GM18499 (cell line): Measurements from ENCODE around the gene SLC29A4.
"Not testable (repeated sequence)": the region's sequence is repeated elsewhere in the genome, so short reads cannot be mapped to it uniquely, and the experiment has no call there.

Source experiments
- ATAC-seq: cut with Tn5 transposase; IDR thresholded peaks from one replicate; pipeline ENCODE4 v1.9.1; 2021; ENCODE audit warnings: moderate number of reproducible peaks; ENCODE audit not compliant: insufficient read depth, unreplicated experiment

Gene SLC29A4, protein sequence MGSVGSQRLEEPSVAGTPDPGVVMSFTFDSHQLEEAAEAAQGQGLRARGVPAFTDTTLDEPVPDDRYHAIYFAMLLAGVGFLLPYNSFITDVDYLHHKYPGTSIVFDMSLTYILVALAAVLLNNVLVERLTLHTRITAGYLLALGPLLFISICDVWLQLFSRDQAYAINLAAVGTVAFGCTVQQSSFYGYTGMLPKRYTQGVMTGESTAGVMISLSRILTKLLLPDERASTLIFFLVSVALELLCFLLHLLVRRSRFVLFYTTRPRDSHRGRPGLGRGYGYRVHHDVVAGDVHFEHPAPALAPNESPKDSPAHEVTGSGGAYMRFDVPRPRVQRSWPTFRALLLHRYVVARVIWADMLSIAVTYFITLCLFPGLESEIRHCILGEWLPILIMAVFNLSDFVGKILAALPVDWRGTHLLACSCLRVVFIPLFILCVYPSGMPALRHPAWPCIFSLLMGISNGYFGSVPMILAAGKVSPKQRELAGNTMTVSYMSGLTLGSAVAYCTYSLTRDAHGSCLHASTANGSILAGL

DNA sequence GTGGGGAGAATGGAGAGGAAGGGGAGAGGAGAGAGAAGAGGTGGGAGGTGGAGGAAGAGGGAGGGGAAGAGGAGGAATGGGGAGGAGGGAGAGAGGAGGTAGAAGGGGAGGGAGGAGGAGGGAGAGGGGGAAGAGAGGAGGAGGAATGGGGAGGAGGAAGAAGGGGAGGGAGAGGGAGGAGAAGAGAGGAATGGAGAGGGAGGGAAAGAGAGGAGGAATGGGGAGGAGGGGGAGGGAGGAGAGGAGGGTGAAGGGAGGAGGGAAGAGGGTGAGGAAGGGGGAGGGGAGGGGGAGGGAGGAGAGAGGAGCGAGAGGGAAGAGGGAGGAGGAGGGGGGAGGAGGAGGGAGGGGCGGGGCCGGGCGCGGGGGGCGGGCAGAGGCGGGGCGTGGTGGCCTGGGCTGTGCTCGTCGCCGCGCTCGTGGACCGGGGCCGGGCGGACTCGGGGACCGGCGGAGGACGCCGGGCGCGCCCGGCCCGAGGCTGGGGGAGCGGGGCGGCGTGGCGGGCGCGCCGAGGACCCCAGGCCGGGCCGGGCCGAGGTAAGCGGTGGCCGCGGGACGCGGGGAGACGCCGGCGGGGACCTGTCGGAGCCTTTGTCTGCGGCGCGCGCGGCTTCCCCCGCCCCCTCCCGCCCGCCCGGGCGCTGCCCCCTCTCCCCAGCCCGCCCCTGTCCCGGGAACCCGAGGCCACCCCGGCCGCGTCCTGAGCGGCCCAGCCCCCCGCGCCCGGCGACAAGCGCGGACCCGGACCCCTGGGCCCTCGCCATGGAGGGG is at the start of gene SLC29A4:
TSS of gene SLC29A4 (plus strand) at position 401 of the 774 bp plus-strand sequence. CDS start 4,874 bp downstream, outside the sequence.
- no peak for ATAC-seq

DNA sequence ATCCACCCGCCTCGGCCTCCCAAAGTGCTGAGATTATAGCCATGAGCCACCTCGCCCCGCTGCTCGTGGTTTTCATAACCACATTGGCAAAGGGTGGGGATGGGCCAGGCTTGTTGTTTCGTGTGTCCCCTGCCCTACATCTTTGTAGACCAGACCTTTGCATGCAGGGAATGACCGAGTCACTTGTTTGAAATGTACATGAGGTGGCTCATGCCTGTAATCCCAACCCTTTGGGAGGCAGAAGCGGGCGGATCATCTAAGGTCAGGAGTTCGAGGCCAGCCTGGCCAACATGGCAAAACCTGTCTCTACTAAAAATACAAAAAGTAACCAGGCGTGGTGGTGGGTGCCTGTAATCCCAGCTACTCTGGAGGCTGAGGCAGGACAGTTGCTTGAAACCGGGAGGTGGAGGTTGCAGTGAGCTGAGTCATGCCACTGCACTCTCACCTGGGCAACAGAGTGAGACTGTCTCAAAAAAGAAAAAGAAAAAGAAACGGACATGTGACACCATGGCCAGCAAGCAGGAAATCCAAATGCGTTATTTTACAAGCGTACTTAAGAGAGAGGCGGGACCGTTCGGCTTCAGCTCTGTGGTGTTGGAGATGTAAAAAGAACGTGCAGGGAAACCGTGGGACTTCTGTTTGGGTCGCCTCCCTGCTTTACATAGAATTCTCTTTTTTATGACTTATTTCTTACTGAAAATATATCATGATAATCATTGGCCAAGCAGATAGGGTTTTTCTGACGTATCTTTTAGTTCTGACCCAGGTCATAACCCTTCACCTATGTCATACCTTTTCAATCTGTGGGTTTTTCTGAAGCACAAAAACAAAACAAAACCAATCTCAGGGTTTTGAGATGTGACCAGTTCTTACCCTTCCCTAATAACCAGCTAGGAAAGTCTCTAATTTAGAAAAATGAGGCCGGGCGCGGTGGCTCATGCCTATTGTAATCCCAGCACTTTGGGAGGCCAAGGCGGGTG is 47.6 kb upstream of the SLC29A4 start:
- no peak for ATAC-seq

DNA sequence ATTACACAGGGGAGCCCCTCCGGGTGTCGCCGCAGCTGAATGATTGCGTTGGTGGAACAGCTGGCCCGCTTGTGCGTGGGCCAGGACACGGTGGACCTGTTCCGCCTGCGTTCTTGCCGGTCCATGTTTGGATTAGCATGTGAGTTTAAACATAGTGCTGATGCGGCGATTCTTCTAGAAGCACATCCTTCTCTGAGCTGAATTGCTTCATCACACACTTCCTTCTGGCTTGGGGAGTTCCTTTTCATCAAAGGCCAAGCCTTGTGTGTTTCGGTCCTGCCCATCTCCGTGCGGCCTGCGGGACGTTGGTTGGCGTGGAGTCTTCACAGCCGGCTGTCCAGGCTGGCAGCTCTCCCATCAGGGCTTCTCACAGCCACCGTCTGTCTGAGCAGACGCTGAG is 45.5 kb upstream of the SLC29A4 start:
- no peak for ATAC-seq

DNA sequence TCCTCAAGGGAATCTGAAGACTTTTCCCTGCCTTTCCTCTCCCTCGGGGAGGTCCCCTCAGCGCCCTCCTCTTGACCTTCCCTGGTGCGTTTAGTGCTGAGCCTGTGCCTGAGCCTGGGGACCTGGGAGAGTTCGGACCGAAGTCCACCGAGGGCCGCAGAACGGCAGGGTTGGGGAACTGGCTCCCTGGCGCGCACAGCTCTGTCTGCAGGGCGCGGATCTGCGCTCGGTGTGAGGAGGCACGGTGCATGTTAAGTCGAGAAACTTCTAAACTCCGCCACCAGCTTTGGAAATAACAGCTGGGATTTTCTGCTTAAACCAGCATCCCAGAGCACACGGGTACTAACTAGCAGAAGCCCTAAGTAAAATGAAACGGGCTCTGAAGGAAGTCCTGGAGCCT is 44.2 kb upstream of the SLC29A4 start:
- no peak for ATAC-seq

DNA sequence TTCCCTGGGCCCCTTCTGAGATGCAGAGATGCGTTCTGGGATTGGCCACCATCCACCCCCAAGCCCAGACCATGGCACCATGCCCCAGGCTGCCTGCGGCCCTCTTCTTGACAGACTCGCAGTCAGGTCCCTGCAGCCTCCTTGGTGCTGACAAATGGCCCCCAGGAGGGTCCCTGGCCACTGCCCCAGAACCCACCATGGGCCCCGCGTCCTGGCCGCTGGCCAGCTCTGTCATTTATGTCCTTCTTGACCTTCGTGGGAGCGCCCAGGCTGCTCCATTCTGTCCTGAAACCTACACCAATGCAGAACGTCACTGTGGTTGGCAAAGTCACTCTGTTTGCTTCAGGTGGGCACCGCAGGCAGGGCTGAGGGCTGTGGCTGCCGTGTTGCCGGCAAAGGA is 39.5 kb upstream of the SLC29A4 start:
- ATAC-seq: no peak

DNA sequence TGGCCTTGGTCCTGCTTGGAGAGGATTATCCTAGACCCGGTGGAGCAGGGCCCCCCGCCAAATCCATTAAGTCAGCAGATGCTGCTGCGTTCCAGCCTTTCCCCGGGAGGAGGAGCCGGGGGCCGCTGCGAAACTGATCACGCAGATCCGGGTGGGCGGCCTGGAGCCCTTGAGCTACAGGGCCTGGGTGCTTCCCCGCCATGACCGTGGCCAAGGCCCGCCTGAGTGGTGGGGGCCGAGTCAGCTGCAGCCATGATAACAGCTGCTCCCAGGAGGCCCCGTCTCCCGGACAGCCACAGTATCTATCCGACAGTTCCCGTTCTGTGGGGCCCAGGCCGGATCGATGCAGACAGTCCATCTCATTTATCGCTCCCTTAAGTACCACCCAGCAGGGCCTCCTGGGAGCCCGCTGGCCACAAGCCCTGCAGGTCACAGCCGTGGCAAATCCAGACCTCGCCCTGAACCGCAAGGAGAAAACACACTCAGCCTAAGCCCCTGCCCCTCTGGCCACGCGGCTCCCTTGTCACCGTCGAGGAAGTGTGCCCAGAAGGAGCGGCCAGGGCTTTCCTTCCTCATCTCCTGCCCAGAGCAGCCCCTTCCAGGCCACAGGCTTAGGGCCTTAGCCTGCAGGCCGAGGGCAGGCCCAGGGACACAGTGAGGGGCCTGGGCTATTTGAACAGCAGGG is 34.4 kb upstream of the SLC29A4 start:
- ATAC-seq: no peak

DNA sequence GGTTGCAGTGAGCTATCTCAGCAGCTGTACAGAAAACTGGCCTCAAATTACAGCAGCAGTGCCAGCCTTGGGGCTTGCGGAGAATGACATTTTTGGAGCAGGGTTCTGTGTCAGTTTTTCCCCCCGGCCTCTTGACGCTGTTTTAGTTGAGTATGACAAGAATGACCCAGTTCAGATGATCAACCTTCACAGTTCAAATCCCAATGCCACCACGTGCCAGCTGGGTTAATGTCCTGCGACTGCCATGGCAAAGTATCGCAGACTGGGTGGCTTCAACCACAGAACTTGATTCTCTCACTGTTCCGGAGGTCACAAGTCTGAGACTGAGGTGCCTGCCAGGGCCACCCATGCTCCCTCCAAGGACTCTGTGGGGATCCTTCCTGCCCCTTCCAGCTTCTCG is 32.0 kb upstream of the SLC29A4 start:
- not testable (repeated sequence) for ATAC-seq

DNA sequence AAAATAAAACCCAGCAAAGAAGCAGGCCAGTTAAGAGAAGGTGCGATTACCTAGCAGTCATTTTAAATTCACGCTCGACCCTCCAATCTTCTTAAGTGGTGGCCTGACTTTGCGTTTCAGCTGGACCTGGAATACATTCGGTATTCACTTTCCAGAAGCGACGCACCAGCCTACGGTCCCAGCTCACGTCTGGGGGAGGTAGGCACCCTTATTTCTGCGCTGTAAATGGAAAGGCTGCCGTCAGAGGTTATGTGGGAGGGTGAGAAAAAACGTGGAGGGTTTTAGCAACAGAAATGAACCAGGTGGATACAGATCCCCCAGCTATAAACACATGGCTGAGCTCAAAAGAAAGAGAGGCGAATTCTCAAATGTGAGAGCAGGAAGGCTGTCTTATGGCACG is 29.2 kb upstream of the SLC29A4 start:
- ATAC-seq: not testable (repeated sequence)

DNA sequence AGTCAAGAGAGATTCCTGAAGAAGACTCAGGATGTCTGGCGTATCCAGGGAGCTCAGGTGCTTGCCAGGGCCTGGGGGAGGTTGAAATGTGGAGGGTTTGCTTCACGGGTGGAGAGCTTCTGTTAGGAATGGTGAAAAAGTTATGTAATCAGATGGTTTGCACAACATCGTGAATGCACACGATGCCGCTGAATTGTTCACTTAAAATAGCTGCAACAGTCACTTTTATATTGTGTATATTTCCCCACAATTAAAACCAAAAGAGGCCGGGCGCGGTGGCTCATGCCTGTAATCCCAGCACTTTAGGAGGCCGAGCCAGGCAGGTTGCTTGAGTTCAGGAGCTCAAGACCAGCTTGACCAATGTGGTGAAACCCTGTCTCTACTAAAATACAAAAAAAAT is 28.4 kb upstream of the SLC29A4 start:
- not testable (repeated sequence) for ATAC-seq

DNA sequence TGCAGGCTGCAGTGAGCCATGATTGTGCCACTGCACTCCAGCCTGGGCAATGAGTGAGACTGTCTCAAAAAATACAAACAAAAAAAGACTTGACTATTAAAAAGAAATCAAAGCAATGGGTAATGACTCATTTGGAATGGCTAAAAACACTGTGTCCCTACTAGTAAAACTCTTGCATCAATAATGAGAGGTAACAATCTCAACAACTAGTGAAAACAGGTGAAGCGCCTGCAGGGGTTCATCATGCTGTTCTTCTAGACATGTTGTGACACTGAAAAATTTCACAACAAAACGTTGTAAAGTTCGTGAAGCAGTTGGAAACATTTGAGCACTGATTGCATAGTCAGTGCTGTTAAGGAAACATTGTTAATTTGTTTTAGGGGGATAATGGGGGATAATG is 26.9 kb upstream of the SLC29A4 start:
- ATAC-seq: no peak

DNA sequence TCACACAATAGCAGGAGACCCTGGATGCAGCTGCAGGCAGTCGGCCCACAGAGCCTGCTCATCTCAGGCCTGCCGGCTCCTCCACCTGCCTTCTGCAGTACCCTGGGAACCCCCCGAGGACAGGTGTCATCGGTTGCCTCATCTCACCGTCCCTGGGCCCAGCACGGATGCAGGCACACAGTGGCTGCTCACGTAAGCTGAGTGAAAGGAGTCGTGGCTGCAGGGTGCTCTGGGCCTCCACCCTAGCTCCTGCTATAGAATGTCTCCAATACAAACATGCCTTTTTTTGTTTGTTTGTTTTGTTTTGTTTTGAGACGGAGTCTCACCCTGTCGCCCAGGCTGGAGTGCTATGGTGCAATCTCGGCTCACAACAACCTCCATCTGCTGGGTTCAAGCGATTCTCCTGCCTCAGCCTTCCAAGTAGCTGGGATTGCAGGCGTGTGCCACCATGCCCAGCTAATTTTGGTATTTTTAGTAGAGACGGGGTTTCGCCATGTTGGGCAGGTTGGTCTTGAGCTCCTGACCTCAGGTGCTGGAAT is 22.1 kb upstream of the SLC29A4 start:
- not testable (repeated sequence) for ATAC-seq

DNA sequence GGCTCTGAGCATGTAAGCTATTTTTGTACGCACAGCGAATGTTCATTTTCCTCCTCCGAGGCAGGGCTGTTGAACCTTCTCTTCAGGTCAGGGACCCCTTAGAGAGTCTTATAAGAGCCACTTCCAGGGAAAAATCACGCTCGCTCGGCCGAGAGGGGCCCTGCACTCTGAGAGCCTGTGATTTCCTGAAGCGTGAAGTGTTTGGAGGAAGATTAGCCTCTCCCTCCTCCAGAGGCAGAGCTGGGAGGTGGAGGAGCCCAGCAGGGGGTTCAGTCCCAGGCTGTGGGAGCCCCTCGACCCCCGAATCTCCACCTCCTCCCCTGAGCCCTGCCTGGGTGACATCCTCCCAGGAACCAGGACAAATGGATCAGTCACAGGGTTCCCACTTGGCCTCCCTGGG is 19.7 kb upstream of the SLC29A4 start:
- not testable (repeated sequence) for ATAC-seq

DNA sequence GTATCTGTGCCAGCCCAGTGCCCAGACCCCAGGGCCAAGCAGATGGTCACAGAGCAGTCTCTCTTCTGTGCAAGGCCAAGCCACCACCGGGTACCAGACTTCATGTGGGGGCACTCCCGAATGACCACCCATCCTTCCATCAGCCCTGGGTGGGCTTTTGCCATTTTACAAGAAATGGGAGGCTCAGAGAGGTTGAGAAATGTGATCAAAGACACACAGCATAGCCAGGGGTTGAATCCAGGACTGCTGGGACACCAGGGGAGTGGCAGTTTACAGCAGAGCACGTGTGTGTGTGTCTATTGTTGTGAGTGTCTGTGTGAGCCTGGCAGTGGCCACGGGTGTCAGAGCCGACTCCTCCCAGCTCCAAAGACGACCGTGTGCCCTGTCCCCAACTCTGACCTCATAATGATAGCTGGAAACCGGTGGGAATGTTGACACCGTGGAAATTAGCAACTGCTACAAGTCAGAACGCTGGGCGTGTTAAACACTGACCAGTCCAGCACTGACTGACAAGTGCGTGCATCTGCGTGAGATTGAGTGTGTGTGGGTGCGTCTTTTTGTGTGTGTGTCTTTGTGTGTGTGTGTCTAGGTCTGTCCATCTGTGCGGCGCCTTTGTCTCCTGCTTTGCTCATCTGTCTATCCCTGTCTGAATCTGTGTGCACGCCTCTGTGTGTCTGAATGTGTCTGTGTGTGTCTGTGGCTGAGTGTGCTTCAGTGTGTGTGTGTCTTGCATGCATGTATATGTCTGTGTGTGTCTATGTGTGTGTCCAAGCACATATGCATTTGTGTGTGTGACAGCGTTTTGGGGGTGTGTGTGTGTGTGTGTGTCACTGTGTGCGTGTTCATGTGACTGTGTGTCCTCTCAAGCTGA is 17.2 kb upstream of the SLC29A4 start:
- no peak for ATAC-seq

DNA sequence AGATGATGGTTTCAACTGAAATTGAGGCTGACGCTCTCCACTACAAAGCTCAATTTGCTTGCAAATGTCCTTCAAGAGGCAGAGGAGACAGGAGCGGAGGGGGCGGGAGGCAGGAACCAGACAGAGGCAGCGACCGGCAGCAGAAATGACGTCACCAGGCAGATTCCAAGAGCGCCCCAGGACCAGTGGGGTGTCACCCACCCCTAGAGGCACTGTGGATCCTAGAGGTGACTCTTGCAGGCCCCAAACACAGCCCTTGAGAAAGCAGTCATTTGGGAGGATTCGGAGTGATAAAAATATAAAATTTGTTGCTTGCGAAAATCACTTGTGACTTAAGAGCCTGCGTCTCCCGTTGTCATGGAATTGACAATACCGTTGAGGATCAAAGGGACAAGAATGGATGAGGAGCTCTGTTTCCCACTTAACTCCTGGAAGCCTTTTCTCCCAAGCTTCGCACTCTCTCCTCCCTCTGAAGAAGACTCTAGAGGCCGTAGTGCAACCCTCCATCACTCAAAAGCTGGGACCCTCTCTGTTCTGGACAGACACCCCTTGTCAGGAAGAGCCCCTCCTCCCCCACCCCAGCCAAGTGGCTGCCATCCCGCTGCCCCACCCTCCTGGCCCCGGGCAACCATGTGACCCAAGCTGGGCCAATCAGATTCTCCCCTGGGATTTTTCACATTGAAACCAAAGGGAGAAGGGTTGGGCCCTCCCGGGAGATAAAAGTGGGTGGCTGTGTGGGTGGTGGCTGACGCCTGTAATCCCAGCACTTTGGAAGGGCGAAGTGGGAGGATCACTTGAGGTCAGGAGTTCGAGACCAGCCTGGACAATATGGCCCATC is 16.3 kb upstream of the SLC29A4 start:
- ATAC-seq: no peak

DNA sequence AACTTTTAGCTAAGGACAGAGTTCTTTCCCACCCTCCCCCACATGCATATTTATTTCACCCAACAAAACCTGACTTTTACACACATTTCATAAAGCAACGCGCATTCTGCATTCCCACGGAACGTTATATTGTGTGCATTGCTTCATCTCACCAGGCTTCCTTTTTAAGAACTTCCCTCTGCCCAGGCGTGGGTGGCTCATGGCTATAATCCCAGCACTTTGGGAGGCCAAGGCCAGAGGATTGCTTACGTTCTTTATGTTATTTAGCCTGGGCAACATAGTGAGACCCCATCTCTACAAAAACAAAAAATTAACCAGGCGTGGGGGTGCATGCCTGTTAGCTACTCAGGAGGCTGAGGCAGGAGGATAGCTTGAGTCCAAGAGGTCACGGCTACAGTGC is 14.9 kb upstream of the SLC29A4 start:
- ATAC-seq: not testable (repeated sequence)

DNA sequence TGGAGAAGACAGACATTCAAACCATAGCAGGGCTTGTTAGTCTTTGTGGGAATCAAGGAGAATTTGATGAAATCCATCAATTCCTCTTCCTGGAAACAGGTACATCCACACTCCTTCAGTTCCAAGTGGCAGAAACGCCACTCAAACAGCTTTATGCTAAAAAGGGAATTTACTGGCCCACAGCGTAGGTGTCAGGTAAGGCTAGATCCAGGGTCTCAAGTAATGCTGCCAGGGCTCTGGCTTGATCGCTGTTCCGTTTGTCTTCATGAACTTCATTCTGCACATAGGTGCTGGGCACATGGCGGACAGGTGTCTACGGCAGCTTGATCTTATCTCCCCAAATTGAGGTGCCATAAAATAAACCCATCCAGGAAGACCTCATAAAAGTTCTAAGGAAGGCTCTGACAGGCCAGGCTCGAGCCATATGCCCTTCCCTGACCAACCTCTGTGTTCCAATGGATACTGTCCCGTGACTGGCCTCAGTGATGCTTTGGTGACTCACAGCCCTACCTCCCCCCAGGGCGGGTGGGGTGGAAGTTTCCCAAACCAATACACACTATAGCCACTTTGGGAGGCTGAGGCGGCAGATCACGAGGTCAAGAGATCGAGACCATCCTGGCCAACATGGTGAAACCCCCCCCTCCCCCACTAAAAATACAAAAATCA is 12.6 kb upstream of the SLC29A4 start:
- ATAC-seq: not testable (repeated sequence)

DNA sequence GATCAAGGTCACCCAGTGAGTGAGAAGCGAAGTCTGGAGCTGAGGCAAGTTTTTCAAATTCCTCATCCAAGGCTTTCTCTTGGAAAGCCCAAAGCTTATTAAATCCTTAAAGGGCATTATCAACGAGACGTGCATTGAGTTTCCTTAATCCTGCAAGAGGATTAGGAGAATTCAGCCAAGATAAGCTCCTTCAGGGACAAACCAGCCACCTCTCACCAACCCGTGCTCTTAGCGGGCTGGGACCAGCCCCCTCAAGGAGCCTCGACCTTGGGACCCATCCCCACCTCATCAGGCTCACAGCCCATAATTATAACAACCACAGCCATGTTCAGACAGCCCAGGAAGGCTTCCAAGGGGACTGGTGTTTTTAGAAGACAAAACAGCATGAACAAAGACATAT is 12.0 kb upstream of the SLC29A4 start:
- ATAC-seq: no peak
